Diencephalon (tissue), 1 donor: ENCODE measurements around the gene ATRNL1. TPM values are rescaled to one million over a fixed set of nuclear protein-coding genes. Genes with fewer than 3 reads are reported as not detected.

Source experiments
- total RNA-seq: library from RNA; depleted of rRNA; stranded (reverse); fragments of >200 nt; gene quantifications from one replicate; pipeline ENCODE4 v1.2.3, GENCODE V29; 2014

The ATRNL1 gene
- total RNA-seq, result 592 TPM

DNA sequence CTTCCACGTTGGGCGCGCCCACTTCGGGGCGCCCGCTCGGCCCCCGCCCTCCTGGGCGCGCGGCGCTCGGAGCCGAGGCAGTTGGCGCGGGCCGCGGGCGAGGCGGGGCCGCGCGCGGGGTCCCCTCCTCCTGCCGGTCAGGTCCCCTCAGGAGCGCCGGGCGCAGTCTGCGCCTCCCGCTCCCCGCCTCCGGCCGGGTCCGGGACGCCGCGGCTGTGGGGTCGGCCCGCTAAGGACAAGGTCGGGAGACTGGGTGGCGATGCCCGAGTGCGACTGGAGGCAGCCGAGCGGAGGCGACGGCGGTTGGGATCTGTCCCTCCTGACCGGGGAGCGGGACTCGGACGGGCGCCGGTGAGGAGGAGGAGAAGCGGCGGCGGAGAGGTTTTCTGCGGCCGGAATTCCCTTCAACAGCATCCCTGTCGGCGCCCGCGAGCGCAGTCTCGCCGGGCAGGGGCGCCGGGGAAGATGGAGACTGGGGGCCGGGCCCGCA is at the start of gene ATRNL1:
TSS of gene ATRNL1 (plus strand) at position 80 of the 490 bp plus-strand sequence. CDS start at position 466, 386 bp downstream.

Other genes with a start within 250 kb of the ATRNL1 start
- gene TRUB1, start 155.2 kb upstream of the ATRNL1 start, total RNA-seq, result 70.4 TPM